Measurements from ENCODE around the gene CDCA4.

GRCh38 chr14:104971447-104972240, 49.2 kb downstream of the CDCA4 start:
- no peak for TF ChIP-seq CTCF (conservative IDR thresholded peaks at IDR 0.05)
- no peak for TF ChIP-seq EZH2 (IDR thresholded peaks at IDR 0.05; ENCODE audit: low read depth)
